ENCODE measurements around the gene TCF4. TPM values are rescaled to one million over a fixed set of nuclear protein-coding genes. Genes with fewer than 3 reads are reported as not detected.

The TCF4 gene
- total and polyA plus RNA-seq, 2 donors (not counting 3 experiments of a cell fraction or from before 2014, with no cell fraction given): 183 to 390 TPM

- Histone ChIP-seq H4K20me1 (replicated peaks; ENCODE audit: control insufficient read depth, extremely low read depth, insufficient read depth, low read length) (no peaks in the 10 kb centered on the region), H3K36me3 (ENCODE audit: control insufficient read depth in 2 of 2, extremely low read depth in 1 of 2, insufficient read depth in 2 of 2, low read length in 2 of 2) (peaks cover 0 to 1% of the 10 kb centered on the region in 2 experiments), H3K4me3 (replicated peaks in 1 of 3; ENCODE audit: insufficient read depth in 1 of 3, low read depth in 1 of 3, low read length in 3 of 3) (no peak overlapping the region), H3K79me2 (ENCODE audit: control insufficient read depth, insufficient read depth, low read length) (peaks cover 66% of the 10 kb centered on the region), H2AFZ (ENCODE audit: low read depth, low read length) (no peak overlapping the region), H3K9ac (replicated peaks; ENCODE audit: extremely low read depth, insufficient read depth, low read length) (no peak overlapping the region), H3K4me1 (ENCODE audit: control insufficient read depth, extremely low read depth, insufficient read depth, low read length) (peaks cover 48% of the 10 kb centered on the region), H3K9me1 (replicated peaks; ENCODE audit: control insufficient read depth, extremely low read depth, insufficient read depth, low read length) (no peaks in the 10 kb centered on the region), H3K9me3 (replicated peaks; ENCODE audit: control insufficient read depth, insufficient read depth, low read length) (no peaks in the 10 kb centered on the region), H3K27ac (ENCODE audit: insufficient read depth, low read depth, low read length) (no peak overlapping the region), H3K4me2 (ENCODE audit: insufficient read depth, low read length) (peak overlapping the region; percentile 16), H3K27me3 (ENCODE audit: control insufficient read depth in 2 of 2, insufficient read depth in 2 of 2, low read length in 2 of 2) (no peaks in the 10 kb centered on the region)
- BruUV-seq (replicated peaks): no TSS peak
- POLR2A ChIA-PET: no interaction called here
- no peak for FAIRE-seq
- DNase-seq (ENCODE audit: low read depth, low spot score): no peak
- dilution Hi-C loops (cut with MboI; ENCODE audit: extremely low pct_ligation_motif_present, low sequenced_read_pairs): no loop called here
- CTCF ChIA-PET: interaction anchor here (2.4 kb wide), 1 partner anchor 12 kb away, joined by 8 read pairs; no protein-coding TSS in a partner anchor
- intact Hi-C loops (cut with micrococcal nuclease): loop anchor here (5.0 to 10.0 kb wide), 4 partner anchors 307 to 1053 kb away; no protein-coding TSS in a partner anchor
- TF ChIP-seq, protein P1, sequence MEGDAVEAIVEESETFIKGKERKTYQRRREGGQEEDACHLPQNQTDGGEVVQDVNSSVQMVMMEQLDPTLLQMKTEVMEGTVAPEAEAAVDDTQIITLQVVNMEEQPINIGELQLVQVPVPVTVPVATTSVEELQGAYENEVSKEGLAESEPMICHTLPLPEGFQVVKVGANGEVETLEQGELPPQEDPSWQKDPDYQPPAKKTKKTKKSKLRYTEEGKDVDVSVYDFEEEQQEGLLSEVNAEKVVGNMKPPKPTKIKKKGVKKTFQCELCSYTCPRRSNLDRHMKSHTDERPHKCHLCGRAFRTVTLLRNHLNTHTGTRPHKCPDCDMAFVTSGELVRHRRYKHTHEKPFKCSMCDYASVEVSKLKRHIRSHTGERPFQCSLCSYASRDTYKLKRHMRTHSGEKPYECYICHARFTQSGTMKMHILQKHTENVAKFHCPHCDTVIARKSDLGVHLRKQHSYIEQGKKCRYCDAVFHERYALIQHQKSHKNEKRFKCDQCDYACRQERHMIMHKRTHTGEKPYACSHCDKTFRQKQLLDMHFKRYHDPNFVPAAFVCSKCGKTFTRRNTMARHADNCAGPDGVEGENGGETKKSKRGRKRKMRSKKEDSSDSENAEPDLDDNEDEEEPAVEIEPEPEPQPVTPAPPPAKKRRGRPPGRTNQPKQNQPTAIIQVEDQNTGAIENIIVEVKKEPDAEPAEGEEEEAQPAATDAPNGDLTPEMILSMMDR (IDR thresholded peaks at IDR 0.05; ENCODE audit: extremely low read depth in 1 of 2, insufficient read depth in 1 of 2, low read depth in 1 of 2, low read length in 2 of 2): no peak
- no peak for TF ChIP-seq GATA2 (IDR thresholded peaks at IDR 0.05; ENCODE audit: insufficient read depth, insufficient read length, low read depth, low read length)
- TF ChIP-seq POLR2A (IDR thresholded peaks at IDR 0.05; ENCODE audit: low read depth, low read length): no peak
- no peak for TF ChIP-seq JUN (IDR thresholded peaks at IDR 0.05; ENCODE audit: borderline replicate concordance, insufficient read depth, insufficient read length, low read depth)
- no peak for TF ChIP-seq POLR2AphosphoS5 (IDR thresholded peaks at IDR 0.05; ENCODE audit: insufficient read depth, low read depth, low read length)
- no peak for TF ChIP-seq EZH2 (IDR thresholded peaks at IDR 0.05; ENCODE audit: borderline replicate concordance, low read depth, low read length, severe bottlenecking)
- TF ChIP-seq MYC (IDR thresholded peaks at IDR 0.05; ENCODE audit: low read depth, low read length): no peak
- TF ChIP-seq FOS (IDR thresholded peaks at IDR 0.05; ENCODE audit: borderline replicate concordance, insufficient read depth, low read length): no peak
- no peak for TF ChIP-seq MAX (IDR thresholded peaks at IDR 0.05; ENCODE audit: insufficient read depth, insufficient read length)
Observed at GRCh38 chr18:55404136-55404830, 183.7 kb downstream of the TCF4 start.
